GM19438 (cell line): ENCODE data around the gene BEST3.

Source experiments
- ATAC-seq: cut with Tn5 transposase; IDR thresholded peaks from one replicate; pipeline ENCODE4 v1.9.1; 2021; ENCODE audit warnings: low read depth; ENCODE audit not compliant: unreplicated experiment

The BEST3 gene

DNA sequence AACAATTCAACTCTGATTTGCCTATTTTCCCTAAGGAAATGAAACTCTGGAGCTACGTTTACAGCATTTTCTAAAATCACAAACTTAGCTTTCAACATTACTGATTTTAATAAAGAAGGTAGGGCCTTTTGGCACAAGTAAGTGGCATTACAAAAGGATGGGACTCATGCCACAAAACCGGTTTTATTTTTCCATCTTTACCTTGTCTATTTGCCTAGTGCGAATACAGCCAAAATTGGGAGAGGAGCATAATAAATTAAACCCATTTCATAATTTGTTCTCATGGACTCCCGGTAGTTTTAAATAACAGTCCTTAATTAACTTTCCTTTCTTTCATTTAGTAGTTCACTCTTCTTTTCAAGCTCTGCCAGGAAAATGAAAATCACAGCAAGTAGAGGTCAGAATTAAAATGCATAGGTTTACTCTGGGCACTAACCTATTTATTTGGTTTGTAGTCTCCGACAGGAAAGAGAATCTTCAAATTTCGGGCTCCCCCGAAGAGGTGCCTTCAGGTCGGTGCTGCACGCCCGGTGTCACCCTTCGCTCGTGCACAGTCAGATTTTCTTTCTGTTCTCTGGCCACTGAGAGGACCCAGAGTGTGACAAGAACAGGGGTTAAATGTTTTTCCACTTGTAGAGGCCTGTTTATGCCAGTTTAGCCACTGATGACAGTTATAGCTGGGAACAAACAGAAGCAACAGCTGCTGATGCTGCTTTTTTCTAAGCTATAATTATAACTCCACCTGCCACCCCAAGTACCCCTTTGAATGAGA, at the start of gene BEST3:
BEST3 (minus strand) TSS at position 535 of the 772 bp plus-strand sequence. CDS start 1,505 bp downstream, outside the sequence.
- no peak for ATAC-seq

DNA sequence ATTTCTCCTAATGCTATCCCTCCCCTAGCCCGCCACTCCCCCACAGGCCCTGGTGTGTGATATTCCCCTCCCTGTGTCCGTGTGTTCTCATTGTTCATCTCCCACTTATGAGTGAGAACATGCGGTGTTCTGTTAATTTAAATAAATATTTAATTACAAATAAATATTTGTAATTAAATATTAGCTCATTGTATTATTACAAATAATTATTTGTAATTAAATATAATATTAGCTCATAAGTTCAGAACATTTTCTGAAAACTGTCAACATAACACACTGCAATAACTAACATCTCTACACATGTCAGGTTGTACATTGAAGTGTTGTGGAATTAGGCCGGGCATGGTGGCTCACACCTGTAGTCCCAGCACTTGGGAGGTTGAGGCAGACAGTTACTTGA, 45.0 kb upstream of the BEST3 start:
- no peak for ATAC-seq

DNA sequence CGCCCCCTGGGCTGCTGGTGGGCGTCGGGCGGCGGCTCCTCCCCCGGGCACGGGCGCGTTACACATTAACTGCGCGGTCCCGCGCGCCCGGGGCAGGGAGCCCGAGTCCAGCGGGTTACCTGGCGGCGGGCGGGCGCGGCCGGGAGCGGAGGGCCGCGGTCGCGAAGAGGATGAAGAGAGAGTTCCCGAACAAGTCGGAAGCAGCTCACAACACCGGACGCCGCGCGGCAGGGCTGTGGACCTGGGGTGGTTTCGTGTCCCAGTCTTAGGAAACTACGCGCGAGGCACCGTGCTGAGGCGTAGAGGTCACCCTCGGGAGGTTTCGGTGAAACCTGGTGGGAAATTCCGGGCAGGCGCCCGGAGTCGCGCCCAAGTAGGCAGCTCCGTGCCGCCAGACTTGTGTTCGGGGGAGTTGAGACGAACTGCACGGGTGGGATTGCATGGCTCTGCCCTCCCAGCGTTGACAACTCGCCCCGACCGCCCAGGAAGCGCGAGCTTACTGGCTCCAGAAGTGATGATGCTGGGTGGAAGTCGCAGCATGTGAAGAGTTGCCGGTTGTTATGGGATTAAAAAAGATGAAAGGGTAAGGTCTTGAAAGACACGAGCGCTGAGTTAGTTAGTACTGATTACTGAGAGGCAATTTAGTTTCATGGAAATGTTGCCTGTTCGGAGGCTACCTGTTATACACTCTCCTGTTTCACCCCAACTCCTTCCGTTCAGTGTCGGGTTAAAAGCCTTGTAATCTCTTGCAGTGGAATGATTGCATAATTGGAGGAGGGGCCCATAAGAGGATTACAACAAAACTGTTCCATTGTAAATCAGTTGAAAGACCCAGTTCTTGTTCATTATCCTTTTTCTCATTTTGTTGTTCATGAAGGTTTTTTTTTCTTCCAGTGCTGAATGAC, 40.4 kb upstream of the BEST3 start:
- peak; percentile 43 for ATAC-seq

DNA sequence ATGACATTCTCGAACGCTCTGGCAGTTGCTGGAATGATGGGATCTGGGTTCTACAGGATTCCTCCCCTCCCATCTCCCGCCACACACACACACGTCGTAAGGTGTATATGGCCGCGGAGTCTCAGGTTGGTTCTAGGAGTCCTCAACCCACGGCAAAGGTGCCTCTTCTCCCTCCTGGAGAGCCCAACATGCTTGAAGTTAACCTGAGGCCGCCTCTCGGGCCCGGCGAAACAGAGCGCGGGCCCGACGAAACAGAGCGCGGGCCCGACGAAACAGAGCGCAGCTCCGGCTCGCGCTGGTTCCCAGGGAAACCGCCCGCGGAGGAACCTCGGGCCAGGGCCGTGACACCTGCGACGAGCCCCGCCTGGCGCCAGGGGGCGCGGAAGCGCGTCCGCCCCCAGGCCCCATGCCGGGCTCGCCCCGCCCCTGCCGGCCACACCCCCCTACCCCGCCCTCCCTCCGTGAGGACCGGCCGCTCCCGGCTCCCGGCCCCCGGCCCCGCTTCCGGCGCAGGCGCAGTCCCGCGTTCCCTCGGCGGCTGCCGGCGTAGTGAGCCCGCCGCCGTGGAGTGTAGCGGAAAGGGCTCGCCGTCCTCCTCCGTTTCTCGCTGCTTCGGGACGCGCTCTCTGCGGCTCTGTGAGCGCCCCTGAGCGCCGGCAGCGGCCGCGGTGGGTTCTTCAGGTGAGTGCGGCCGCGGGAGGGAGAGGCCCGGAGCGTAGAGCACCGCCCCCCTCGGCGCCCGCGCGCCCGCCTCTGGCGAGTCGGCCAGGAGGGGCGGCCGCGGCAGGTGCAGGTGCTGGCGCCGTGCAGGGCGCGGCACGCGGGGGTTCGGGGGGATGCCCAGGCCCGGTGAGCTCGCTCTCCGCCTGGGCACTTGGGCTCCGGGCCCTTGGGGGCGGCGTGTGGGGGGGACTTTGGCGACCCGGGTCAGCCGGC, 39.5 kb upstream of the BEST3 start, which contains the start of gene RAB3IP:
RAB3IP (plus strand) TSS at position 510 of the 936 bp plus-strand sequence. CDS start 16,549 bp downstream, outside the sequence.
- peak; percentile 74 for ATAC-seq

DNA sequence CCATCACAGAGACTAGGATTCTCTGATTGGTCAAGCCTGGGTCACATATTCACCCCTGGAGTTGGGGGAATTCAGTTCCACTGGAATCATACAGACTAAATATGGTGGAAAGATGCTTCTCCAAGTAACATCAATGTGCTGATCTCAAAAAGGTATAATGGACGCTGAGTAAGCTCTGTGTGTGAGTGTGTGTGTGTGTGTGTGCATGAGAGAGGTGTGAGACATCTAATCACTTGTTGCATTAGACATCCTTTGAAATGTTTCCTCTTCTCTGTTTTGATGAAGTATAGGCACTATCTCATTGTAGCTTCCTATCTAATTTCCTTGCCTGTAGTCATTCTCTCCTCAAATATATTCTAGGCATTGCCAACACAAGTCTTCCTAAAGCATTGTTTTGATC, 34.5 kb upstream of the BEST3 start:
- ATAC-seq = no peak

DNA sequence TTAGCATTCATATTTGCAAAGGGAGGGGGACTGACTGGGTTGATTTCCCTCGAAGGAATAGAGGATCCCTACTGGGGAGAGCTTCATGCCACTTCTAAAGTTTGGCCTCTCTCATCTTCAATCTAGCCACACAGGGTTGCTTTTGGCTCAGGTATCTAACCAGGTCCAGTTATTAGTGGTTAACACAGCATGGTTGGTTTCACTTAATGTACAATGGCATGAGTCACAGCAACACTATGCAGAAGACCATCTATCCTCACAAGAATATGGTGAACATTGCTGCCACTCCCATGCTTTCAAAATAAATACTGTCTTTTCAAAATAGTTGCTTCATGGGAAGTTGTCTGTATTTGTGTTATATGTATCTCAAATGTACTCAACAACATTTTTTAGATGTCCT, 33.0 kb upstream of the BEST3 start:
- ATAC-seq = no peak

DNA sequence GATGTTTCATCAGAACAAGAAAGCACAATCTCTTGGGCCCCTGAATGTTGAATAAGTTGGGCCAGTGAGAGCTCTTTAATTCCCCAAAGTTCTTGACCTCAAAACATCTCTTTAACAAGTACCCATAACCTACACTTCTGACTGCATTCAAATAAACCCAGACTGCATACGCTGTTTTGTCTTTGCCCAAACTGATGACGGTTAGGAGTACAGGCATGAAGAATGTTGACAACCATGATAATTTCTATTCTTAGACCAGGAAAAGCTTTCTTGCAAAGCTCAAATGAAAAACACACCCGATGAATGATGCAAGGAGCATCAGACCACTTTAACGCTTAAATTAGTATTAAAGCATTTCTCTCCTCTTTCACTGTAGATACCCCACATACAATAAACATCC, 27.8 kb upstream of the BEST3 start:
- no peak for ATAC-seq

DNA sequence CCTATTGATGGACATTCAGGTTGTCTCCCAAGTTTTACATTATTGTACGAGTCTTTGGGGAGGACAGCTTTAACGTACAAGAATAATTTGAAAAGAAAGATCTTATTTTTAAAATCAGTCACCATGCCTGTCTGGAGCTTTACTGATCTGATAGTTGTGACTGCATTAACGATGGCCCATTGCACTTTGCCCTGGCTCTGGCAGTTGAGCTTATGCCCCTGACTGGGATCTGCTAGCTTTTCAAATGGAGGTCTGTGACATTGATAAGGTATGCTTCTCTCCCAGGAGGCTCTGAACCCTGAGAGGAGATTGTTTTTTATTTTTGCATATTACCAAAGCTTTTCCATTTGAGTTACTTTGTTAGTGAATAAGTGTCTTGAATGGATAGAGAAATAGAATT, 21.6 kb upstream of the BEST3 start:
- no peak for ATAC-seq

DNA sequence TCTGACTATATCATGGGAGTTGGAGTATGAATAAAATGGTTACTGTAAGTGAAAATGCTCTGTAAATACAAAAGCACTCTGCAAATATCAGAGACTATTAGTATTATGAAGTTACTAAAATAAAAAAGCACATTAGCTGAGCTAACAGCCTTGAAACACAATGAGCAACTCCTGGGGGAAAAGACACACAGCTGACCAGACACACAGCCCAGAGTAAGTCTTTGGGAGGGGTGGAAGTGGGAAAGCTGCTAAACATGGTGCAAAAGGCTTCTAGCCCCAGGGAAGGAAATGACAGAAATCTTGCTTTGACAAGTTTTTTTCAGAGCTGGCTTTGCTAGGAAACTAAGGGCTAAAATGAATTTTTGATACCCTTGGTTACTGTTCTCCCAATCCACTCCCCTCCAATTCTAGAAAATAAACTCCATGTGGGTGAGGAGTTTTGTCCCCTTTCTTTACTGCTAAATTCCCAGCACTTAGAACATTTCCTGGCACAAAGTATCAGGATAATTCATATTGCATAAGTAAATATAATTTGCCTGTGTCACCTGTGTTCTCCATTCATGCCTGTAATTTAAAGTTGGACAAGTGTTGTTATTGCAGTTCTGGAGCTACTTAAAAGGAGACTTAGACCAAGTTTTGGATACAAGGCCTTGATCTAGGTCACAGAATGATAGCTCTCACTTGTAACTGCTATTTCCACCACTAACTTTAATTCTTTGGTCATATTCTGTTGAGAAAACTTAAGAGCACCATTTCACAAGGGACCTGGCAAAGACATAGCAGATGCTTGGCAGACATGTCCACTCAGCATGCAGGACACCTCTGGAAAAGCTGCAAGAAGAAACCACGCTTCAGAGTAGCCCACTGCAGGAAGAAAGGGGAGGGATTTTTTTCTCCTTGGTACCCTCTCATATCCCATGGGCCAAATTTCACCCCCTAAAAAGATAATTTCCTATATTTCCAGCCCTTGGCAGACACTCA, 20.5 kb upstream of the BEST3 start:
- ATAC-seq = no peak

DNA sequence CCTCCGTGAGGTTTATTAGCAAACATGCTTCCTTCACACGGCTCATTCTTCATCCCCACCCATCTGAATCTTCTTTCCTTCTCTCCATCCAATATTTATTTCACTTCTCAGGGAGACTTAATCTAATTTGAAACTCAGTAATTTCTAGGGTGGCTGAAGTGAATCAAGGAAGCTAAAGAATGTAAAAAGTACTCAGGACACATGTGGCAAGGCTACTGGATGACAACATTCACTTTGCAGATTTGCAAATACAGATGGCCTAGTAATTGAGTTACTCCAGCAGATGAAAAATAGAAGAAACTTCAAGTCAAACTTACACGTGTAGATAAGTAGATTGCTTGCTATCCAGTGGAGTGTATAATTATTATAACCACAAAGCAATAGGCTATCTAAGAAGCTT, 15.4 kb upstream of the BEST3 start:
- ATAC-seq = no peak

DNA sequence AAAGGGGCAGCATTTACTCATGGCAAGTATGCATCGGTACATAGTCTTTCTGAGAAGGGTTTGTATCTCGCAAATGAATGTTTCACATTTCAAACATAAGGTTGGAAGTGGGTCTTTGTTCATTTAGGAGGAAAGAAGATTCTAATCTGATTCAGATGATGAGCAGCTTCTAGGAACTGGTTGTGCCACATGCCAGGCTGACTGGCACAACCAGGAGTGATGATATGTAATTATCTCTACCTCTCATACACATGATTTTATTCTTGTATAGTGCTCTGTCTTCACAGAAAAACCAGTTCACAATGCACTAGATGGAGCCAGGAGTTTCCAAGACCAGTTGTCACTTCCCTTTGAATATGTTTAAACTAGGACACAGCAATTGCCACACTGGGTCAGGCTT, 13.7 kb upstream of the BEST3 start:
- no peak for ATAC-seq

DNA sequence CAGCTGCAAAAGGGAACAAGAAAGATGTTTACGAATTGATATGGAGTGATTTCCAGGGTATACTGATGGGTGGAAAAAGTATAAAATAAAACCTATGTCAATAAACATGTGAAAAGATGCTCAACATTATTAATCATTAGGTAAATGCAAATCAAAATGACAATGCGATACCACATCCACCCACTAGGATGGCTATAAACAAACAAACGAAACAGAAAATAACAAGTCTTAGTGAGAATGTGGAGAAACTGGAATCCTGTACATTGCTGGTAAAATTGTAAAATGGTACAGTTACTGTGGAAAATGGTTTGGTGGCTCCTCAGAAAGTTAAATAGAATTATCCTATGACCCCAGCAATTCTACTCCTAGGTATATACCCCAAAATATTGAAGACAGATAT, 9.5 kb upstream of the BEST3 start:
- ATAC-seq = no peak

DNA sequence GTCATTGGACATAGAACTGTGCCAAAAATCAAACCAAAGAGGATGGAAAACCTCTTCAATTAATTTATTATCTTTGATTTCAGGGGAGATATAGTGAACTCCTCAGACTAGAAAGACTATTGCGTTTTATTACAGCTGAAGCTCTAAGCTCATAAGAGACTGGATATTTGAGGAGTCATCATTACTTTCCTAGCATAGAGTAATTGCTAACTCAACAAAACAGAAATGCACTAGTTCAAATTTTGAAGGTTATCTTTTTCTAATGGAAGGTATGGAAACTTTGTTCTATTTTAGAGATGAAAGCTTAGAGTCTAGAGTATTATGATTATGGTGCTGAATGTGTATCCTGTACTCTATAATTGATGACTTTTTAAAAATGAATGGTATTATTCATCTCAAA, 5.3 kb upstream of the BEST3 start:
- ATAC-seq = no peak

DNA sequence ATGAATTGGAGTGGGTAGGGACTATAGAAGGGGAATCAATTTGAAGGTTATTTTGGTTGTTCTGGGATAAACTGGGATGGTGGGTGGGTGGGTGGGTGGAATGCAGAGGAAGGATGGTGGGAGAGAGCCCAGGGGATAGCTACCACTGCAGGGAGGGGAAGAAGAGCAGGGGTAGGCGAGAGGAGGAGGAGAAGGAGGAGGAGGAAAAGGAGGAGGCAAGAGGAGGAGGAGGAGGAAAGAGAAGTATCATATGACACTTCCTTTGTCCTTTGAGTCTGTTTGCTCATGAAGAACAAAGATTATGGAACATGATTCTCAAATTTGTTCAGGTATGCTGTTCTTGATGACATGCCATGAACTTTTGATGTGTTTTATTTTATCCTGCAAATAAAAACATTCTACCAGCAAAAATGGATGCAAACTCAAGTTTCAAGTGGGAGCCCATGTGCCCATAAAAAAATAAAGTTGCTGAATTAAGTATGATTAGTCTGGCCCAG, 4.1 kb upstream of the BEST3 start:
- no peak for ATAC-seq

DNA sequence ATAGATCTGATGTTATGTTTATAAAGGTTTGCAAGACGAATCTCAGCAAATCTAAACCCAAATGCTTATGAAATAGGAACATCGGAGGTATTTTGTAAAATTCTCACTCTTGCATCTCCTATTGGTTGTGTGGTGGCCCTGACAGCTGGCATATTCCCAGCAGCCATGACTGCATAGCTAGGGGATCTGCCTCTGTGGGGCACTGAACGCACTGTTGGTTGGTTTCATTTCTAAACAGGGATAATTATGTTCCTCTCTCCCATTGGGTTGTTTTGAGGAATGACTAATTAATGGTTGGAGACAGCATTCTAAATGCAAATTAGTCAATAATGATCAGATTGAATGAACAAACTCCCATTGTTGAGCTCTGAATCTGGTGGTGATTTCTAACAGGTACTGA, 2.7 kb upstream of the BEST3 start:
- ATAC-seq = no peak

DNA sequence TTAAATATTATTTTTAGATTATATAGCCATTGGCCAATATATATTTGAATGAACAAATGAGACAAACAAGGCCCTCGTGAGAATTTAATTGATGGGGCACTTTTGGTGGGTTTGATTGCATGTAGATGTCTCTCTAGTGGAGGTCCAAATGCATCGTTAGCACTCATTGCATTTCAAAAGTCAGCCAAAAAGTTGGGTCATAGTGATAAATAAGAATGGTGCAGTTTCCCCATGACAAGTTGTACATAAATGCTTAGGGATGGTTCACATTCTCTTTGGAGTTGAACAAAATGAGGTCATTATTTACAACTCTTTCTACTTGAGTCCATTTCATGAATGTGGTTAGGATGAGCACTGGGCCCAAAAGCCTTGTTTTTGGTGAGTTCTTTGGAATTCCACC, 1.0 kb downstream of the BEST3 start:
- no peak for ATAC-seq

DNA sequence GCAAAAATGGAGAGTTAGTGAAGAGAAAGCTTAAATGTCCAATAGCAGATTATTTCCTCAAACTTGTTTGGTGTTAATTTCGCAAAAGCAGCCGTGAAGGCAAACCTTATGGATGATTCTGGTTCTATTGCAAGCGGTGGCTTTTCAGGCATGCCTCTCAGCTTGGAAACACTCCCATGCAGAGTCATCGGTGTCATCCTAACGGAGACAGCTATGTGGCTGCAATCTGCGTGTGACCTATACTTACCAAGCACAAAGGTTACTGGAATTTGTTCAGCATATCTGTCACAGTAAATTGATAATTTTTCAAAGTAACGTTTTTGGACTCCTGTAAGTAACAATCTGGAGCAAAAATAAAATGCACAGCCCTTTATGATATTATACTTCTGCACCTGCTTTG, 5.0 kb downstream of the BEST3 start:
- no peak for ATAC-seq

DNA sequence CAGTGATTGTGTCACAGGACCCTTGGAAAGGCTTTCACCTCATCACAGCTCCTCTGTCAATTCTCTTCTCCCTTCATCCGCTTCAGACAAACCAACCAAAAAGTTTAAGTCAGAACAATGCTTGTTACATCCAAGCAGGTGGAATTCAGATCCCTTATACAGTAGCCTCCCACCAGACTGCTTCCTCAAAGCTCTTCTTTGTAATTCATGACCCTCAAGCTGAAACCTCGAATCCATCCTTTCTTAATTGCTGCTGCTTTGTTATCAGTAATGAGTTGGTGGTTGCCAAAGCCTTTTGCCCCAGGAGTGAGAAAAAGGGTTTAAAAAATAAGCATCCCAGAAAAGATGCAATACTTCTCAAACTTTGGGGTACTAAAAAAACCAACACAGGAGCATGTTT, 9.5 kb downstream of the BEST3 start:
- ATAC-seq = no peak
